ENCODE results near the gene PPT2. TPM values are rescaled to one million over a fixed set of nuclear protein-coding genes. Genes with fewer than 3 reads are reported as not detected.

PPT2 gene
- total and polyA plus RNA-seq, 2 of the 13 experiments (the other 11 are each of a cell fraction or from before 2014, with no cell fraction given): 39.2 to 61.8 TPM

- TF ChIP-seq TFE3 (CRISPR knock-in tag; IDR thresholded peaks at IDR 0.05) (no peak; the same call in 1 of the 2 replicates), ARNT2 (CRISPR knock-in tag; IDR thresholded peaks at IDR 0.05; ENCODE audit: low read depth) (peak; percentile 38), SNAPC4 (CRISPR knock-in tag; IDR thresholded peaks at IDR 0.05) (no peak), MXI1 (IDR thresholded peaks at IDR 0.05; ENCODE audit: borderline replicate concordance, low read depth, low read length) (no peak), RXRA (CRISPR knock-in tag; IDR thresholded peaks at IDR 0.05) (peak; percentile 55; the same call in 1 of the 2 replicates), ZNF670 (CRISPR knock-in tag; IDR thresholded peaks at IDR 0.05; ENCODE audit: borderline replicate concordance) (no peak), SMAD1 (CRISPR knock-in tag; IDR thresholded peaks at IDR 0.05; ENCODE audit: borderline replicate concordance, low read depth) (peak; percentile 35; the same call in 1 of the 2 replicates), ZIK1 (CRISPR knock-in tag; IDR thresholded peaks at IDR 0.05; ENCODE audit: borderline replicate concordance, low read depth) (no peak; the same call in 1 of the 2 replicates), ZNF609 (CRISPR knock-in tag; IDR thresholded peaks at IDR 0.05; ENCODE audit: borderline replicate concordance) (no peak), ZEB1 (IDR thresholded peaks at IDR 0.05; ENCODE audit: insufficient replicate concordance, low read depth) (peak; percentile 78), POGK (CRISPR knock-in tag; conservative IDR thresholded peaks at IDR 0.05) (peak; percentile 70; the same call in 1 of the 2 replicates), ATF2 (CRISPR knock-in tag; IDR thresholded peaks at IDR 0.05) (no peak), SP1 (IDR thresholded peaks at IDR 0.05) (no peak), SP1 (CRISPR knock-in tag; IDR thresholded peaks at IDR 0.05) (no peak)
Measured at GRCh38 chr6:32177183-32177787, 23.3 kb downstream of the PPT2 start (continued).
